ENCODE results near the gene BROX.
"Not testable (repeated sequence)": the region's sequence is repeated elsewhere in the genome, so short reads cannot be mapped to it uniquely, and the experiment has no call there.

BROX gene

GRCh38 chr1:222732216-222733159 is 20.1 kb downstream of the BROX start:
- DNase-seq (ENCODE audit: low spot score) = no peak

GRCh38 chr1:222734740-222735139 is 22.4 kb downstream of the BROX start:
- no peak for DNase-seq (ENCODE audit: low spot score)

DNA sequence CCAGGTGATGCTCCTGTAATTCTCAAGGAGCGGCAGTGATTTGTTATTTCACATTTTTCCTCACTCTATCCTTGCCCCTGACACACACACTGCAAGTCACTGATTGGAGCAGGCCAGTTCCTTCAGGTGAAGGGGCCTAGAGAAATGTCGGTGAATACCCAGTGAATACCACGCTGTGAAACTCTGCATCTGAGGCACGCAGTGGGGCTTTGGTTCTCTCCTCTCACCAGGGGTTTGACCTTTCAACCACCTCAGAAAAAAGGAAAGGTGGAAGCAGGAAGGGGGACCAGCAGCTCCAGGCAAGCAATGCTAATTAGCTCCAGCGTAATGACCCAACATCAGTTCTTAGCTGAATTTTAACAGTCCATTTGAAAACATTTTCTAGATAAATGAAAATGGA is 24.1 kb downstream of the BROX start:
- no peak for DNase-seq (ENCODE audit: low spot score)

GRCh38 chr1:222736972-222737371 is 24.6 kb downstream of the BROX start, which contains the start of gene FAM177B:
Gene FAM177B (plus strand): TSS chr1:222737202. CDS start chr1:222746546, 9,344 bp downstream.
- DNase-seq (ENCODE audit: low spot score) = no peak

DNA sequence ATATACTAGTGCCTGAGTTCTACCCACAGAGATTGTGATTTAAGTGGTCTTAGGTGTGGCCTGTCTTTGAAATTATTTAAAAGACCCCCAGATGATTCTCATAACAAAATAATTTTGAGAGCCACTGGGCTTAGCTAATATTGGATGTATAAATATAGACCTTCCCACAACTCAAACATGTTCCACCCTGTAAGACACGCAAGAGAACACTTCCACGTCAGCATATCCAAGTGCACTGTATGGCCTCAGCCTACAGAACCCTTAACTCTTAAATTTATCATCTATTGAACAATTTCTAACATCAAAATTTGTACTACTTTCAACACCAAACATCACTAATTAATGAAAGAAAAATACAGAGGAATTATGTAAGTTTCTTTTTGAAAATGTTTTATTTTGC is 27.1 kb downstream of the BROX start:
- DNase-seq (ENCODE audit: low spot score) = no peak

DNA sequence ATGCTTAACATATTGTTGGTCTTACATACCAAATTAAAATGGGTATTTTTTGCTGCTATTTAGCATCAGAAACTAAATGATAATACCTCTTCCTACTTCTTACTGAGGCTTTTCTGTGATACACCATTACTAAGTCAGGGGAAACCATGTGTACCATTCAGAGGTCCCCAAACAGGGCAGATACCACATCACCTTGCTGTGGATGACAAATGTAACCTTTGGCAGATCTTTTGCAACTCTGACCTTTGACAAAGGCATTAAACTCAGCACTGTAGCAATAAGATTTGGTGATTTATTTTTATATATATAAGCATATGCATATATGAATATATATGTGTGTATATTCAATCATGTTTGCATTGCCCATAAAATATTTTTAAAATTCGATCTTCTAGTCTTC is 27.6 kb downstream of the BROX start:
- no peak for DNase-seq (ENCODE audit: low spot score)

DNA sequence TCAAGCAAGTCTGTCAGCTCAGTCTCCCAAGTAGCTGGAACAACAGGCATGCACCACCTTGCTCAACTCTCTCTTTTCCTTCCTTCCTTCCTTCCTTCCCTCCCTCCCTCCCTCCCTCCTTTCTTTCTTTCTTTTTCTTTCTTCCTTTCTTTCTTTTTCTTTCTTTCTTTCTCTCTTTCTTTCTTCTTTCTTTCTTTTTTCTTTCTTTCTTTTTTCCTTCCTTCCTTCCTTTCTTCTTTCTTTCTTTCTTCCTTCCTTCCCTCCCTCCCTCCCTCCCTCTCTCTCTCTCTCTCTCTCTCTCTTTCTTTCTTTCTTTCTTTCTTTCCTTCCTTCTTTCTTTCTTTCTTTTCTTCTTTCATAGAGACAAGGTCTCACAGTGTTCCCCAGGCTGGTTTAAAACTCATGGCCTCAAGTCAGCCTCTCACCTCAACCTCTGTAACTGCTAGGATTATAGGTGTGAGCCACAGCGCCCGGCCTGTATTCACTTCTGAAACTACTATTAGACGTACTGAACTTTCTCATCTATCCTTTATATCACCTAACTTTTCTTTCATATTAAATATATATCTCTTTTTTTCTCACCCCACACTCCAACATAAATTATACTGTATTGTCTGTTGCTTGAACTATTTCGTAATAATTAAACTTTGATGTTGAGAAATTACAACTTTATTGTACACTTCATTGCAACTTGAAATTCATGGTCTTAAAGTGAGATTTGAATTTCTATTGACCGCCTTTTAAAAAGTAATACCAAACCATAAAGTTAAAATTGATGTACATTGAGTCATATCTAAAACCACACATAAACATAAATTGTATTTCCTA is 29.5 kb downstream of the BROX start:
- DNase-seq (ENCODE audit: low spot score) = not testable (repeated sequence)

DNA sequence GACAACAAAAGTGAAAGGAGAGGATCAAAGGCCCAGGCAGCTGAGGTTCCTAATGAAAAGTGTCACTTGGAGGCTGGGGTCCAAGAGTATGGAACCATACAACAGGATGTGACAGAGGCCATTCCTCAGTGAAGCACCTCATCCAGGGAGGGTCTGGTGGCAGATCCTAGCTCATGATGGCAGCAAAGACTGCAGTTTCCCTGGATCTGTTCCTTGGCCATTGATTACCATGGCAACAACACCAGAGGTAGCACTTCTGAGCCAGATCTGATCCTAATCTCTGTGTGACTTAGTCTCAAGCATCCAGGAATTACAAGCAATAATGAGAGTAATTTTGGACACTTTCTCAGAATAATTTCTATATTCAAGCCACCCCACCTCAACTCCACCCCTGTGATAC is 37.6 kb downstream of the BROX start:
- DNase-seq (ENCODE audit: low spot score) = no peak

GRCh38 chr1:222750651-222751050 is 38.3 kb downstream of the BROX start:
- DNase-seq (ENCODE audit: low spot score) = no peak

DNA sequence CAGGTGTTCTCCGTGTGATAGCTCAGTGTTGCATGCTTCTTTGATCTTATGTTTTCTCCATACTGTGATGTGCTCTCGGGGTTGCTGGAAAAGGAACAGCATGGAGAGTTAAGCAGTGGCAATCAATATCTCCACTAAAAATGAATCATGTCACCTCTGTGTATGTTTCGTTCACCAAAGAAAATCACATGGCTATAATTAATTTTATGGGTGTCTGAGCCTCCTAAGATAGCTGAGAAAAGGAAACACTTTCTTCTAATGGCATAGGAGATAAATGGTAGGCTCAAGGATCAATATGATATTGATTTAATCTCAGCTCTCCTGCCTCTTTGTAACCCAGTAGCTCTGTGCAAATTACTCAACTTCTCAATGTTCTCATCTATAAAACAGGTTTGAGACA is 38.9 kb downstream of the BROX start:
- DNase-seq (ENCODE audit: low spot score) = no peak

DNA sequence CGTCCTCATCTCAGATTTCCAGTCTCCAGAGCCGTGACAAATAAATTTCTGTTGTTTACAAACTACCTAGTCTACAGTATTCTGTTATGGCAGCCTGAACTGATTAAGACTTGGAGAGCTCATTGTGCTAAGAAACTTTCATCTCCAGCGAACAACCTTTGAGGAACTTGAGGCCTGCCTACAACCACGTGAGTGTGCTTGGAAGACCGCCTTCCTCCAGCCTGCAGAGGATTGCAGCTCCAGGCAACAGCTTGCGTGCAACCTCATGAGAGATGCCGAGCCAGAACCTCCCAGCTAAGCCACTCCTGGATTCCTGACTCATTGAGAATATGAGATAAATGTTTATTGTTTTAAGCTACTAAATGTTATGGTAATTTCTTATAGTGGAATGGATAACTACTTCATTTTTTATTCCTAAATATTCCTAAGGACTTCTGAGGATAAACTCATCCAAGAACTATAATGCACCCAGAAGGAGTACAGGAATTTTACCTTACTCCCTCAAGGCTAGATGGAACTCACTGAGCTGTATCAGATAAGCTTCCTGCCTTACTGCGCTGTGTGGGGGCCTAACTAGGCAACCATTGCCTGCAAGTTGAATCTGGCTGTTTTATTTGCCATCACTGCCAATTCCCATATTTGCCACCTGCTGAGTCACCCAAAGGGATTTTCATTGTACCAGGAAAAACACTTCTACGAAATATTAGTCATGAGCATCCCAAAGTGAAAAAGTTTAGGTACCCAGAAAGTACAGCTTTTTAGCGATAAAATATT is 42.2 kb downstream of the BROX start:
- DNase-seq (ENCODE audit: low spot score) = no peak

DNA sequence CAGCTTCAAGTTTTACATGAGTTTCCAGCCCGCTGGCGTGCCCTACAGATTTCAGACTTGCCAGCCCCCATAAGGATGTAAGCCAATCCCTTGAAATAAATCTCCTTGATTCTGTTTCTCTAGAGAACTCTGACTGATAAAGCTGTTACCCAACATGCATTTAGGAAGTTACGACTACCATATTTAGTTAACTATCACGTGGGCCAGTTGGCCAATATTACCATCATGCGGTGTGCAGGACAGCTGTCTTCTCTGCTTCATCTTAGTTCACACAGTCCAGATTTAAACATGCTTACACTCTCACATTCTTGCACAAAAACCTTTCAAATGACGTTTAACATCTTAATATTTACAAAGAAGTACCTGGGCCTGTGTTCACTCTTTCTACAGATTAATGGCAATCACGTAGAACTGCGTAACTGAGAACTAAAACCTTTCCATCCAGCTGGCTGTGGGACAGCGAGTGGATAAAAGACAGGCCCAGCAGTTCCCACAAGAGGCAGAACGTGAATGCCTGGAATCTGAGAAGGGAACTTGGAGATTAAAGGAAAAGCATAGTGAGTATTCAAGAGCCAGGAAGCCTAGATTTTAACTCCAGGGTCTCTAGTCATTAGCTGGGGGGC is 45.4 kb downstream of the BROX start:
- DNase-seq (ENCODE audit: low spot score) = no peak

GRCh38 chr1:222759451-222760035 is 47.2 kb downstream of the BROX start:
- no peak for DNase-seq (ENCODE audit: low spot score)

- DNase-seq (ENCODE audit: low spot score) = no peak
Observed at GRCh38 chr1:222761083-222761482, 48.7 kb downstream of the BROX start.

DNA sequence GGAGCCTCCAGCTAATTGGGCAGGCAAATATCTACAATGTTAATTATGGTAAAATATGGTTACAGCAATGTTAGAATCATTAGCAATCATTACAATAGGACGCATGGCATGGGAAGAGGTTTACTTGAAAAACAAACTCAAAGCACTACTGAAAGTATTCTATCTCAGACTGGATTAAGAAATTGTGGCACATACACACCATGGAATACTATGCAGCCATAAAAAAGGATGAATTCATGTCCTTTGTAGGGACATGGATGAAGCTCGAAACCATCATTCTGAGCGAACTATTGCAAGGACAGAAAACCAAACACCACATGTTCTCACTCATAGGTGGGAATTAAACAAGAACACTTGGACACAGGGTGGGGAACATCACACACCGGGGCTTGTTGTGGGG is 49.8 kb downstream of the BROX start:
- not testable (repeated sequence) for DNase-seq (ENCODE audit: low spot score)

DNA sequence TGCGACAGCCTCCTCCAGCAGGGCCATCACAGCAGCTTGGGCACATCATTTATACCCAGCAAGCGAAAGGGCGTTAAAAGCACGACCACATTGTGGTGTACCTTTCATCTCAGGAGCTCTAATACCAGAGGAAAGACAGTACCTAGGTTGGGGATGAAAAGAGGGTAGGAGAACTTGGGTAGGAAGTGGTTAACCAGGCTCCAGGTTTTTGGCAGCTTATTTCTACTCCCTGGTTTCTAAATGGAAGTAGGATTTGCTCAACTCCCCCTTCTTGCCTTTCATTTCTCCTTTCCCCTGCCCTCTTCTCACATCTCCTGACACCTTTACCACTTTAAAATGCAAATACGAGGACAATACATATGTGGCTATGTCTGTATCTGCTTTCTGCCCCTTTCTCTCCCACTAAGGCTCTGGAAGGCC is 54.8 kb downstream of the BROX start:
- DNase-seq (ENCODE audit: low spot score) = no peak

DNA sequence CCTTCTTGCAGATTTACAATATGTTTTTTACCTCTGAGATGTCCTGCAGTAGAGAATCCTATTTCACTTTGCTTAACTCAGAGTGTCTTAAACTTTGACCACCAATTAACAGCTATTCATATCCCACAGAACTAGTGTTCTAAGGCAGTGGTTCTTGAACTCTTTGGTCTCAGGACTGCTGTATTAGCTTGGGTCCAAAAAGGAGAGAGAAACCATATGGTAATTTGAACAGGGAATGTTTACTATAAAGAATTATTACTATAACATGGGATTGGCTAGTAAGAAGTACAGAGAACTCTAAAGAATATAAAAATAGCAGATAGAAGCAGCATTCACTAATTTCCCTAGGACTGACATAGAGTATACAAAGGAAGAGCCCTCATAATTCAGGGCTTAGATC is 56.2 kb downstream of the BROX start:
- DNase-seq (ENCODE audit: low spot score) = no peak

- DNase-seq (ENCODE audit: low spot score) = no peak
Observed at GRCh38 chr1:222769181-222769580, 56.8 kb downstream of the BROX start.

DNA sequence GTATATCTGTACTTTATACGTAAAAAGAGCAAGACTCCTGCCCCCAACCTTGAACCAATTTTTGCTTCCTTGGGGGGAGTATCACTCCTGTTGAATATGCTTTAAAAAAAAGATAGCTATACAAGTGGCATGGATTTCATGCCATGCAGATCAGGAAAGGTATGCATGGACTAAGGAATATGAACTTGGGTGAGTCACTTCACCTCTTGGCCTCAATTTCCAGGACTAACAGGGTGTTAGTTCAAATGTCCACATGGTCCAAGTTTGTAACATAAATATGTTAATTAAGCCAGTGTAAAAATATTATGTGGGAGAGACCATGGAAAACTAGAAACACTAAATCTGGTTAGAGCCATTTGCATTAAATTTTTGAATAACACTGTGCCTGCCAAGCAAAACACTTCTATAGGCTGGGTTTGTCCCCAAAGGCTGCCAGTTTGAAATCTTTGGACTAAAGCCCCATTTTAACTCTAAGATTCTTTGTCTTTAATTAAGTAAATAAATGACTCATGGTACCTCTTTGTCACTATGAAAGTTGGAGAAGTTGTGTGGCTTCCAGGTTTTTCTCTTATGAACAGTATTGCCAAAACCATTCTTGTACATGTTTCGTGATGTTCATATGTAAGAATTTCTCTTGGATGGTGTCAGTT is 57.7 kb downstream of the BROX start:
- DNase-seq (ENCODE audit: low spot score) = no peak

DNA sequence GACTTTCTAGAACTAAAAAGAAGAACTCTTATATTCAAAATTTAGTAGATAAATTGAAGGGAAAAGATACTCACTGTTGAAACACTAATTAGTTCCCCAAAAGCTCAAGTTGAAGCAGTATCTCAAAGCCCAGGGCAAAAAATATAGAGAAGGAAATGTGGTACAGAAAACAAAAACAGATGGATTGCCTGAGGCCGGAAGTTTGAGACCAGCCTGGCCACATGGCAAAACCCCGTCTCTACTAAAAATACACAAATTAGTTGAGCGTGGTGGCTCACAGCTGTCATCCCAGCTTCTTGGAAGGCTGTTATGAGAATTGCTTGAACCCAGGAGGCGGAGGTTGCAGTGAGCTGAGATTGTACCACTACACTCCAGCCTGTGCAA is 60.6 kb downstream of the BROX start:
- DNase-seq (ENCODE audit: low spot score) = no peak

GRCh38 chr1:222777463-222777862 is 65.1 kb downstream of the BROX start:
- no peak for DNase-seq (ENCODE audit: low spot score)

Data from CD4-positive, alpha-beta T cell treated with Interleukin-6 at 100 ng/mL for 8 hours (primary cell).